A673 (cell line): ENCODE measurements around the gene NFATC3. TPM values are rescaled to one million over a fixed set of nuclear protein-coding genes. Genes with fewer than 3 reads are reported as not detected.
"Not testable (repeated sequence)": the region's sequence is repeated elsewhere in the genome, so short reads cannot be mapped to it uniquely, and the experiment has no call there.

Experiments
- BruUV-seq: library from RNA; stranded (reverse); fragments of 400-500 nt; replicated peaks from 2 replicates; lab custom pipeline; 2021; lab: Mats Ljungman, UMichigan
- CTCF ChIA-PET: fragments of 300-600 bp; sonication (Branson Sonifier 250); formaldehyde crosslinking; loops from one replicate; lab custom pipeline; 2022; ENCODE audit warnings: antibody characterized with exemption; lab: Charles Lee
- POLR2A ChIA-PET: fragments of 300-600 bp; sonication (Branson Sonifier 250); formaldehyde crosslinking; loops from one replicate; lab custom pipeline; 2022; ENCODE audit warnings: antibody characterized with exemption; ENCODE audit not compliant: low non-redundant PET; lab: Charles Lee
- DNase-seq: peaks from one replicate; pipeline ENCODE4 v3.0.0-alpha.2; 2015; ENCODE audit warnings: low spot score
- H3K27ac ChIP-seq: fragments of 200-600 bp; sonication (generic); 2 replicates; pipeline ENCODE4 v1.5.1; 2016; ENCODE audit warnings: mixed run types, low read depth, mild to moderate bottlenecking, mixed read lengths, antibody characterized with exemption, low read length; ENCODE audit not compliant: poor library complexity, severe bottlenecking
- H3K27me3 ChIP-seq: fragments of 200-600 bp; sonication (generic); replicated peaks from 2 replicates; pipeline ENCODE4 v1.6.1; 2017; ENCODE audit warnings: mixed run types, low read depth, mild to moderate bottlenecking, mixed read lengths, antibody characterized with exemption, low read length; ENCODE audit not compliant: insufficient read depth, poor library complexity
- H3K36me3 ChIP-seq: fragments of 200-600 bp; sonication (generic); 2 replicates; pipeline ENCODE4 v1.6.1; 2016; ENCODE audit warnings: mixed run types, mild to moderate bottlenecking, mixed read lengths, antibody characterized with exemption, low read length; ENCODE audit not compliant: insufficient read depth, poor library complexity, severe bottlenecking
- H3K4me1 ChIP-seq: fragments of 200-600 bp; sonication (generic); 2 replicates; pipeline ENCODE4 v1.6.1; 2017; ENCODE audit warnings: mixed run types, mild to moderate bottlenecking, mixed read lengths, antibody characterized with exemption, low read length; ENCODE audit not compliant: insufficient read depth, poor library complexity, severe bottlenecking
- H3K4me3 ChIP-seq: fragments of 200-600 bp; sonication (generic); 2 replicates; pipeline ENCODE4 v1.5.1; 2016; ENCODE audit warnings: low read depth, mixed run types, mild to moderate bottlenecking, mixed read lengths, low read length; ENCODE audit not compliant: poor library complexity, severe bottlenecking
- H3K9me3 ChIP-seq: fragments of 200-600 bp; sonication (generic); 2 replicates; pipeline ENCODE4 v1.6.1; 2016; ENCODE audit warnings: mixed run types, low read depth, mild to moderate bottlenecking, mixed read lengths, antibody characterized with exemption, low read length; ENCODE audit not compliant: poor library complexity, severe bottlenecking
- CTCF ChIP-seq: fragments of 300-800, 200-600 bp; sonication (generic); conservative IDR thresholded peaks from 2 replicates; pipeline ENCODE4 v1.5.1; 2017; ENCODE audit warnings: low read depth, mild to moderate bottlenecking, antibody characterized with exemption, low read length, moderate library complexity, mixed read lengths
- EZH2 ChIP-seq: fragments of 200-600 bp; sonication (generic); IDR thresholded peaks from 2 replicates; pipeline ENCODE4 v1.6.1; 2017; ENCODE audit warnings: borderline replicate concordance, low read depth, mild to moderate bottlenecking, mixed read lengths, antibody characterized with exemption, low read length; ENCODE audit not compliant: poor library complexity, severe bottlenecking
- intact Hi-C: fragments of 100-400 bp; cut with micrococcal nuclease; formaldehyde crosslinking; loops from one replicate; pipeline ENCODE4 v1.10.0; 2022; ENCODE audit not compliant: unreplicated experiment
- total RNA-seq: library from RNA; stranded (reverse); gene quantifications from 2 replicates; pipeline ENCODE4 v1.2.3, GENCODE V29; 2021

Gene NFATC3
- total RNA-seq, 1 experiment from 2014 or later: 56.0 TPM

GRCh38 chr16:68105611-68106010, 20.4 kb downstream of the NFATC3 start:
- H3K27me3 ChIP-seq: no peaks in the 10 kb centered on the region
- no peak for DNase-seq
- no peak for TF ChIP-seq EZH2
- TF ChIP-seq CTCF: no peak
- no peak overlapping the region for H3K27ac ChIP-seq
- CTCF ChIA-PET: no interaction called here
- BruUV-seq: no TSS peak
- H3K36me3 ChIP-seq: no peaks in the 10 kb centered on the region
- intact Hi-C loops: no loop called here
- H3K4me1 ChIP-seq: no peaks in the 10 kb centered on the region
- H3K4me3 ChIP-seq: no peak overlapping the region
- peaks cover 34% of the 10 kb centered on the region for H3K9me3 ChIP-seq
- POLR2A ChIA-PET: no interaction called here

GRCh38 chr16:68107230-68107928, 22.2 kb downstream of the NFATC3 start:
- CTCF ChIA-PET: interaction anchor here (0.7 kb wide), 1 partner anchor 1174 kb away, joined by 8 read pairs; no protein-coding TSS in a partner anchor
- H3K9me3 ChIP-seq: peaks cover 41% of the 10 kb centered on the region
- H3K36me3 ChIP-seq, H3K27ac ChIP-seq, H3K4me3 ChIP-seq, BruUV-seq, H3K4me1 ChIP-seq, intact Hi-C loops, H3K27me3 ChIP-seq, DNase-seq, POLR2A ChIA-PET: not testable (repeated sequence)

- H3K4me3 ChIP-seq, POLR2A ChIA-PET, H3K27me3 ChIP-seq, H3K36me3 ChIP-seq, BruUV-seq, H3K4me1 ChIP-seq, DNase-seq, H3K27ac ChIP-seq, intact Hi-C loops, CTCF ChIA-PET: not testable (repeated sequence)
- peaks cover 41% of the 10 kb centered on the region for H3K9me3 ChIP-seq
Measured at GRCh38 chr16:68109156-68109555, 24.0 kb downstream of the NFATC3 start.

GRCh38 chr16:68110611-68111010, 25.4 kb downstream of the NFATC3 start:
- H3K27me3 ChIP-seq, CTCF ChIA-PET, H3K4me1 ChIP-seq, DNase-seq, POLR2A ChIA-PET, BruUV-seq, H3K27ac ChIP-seq, H3K4me3 ChIP-seq, H3K36me3 ChIP-seq, intact Hi-C loops: not testable (repeated sequence)
- peaks cover 37% of the 10 kb centered on the region for H3K9me3 ChIP-seq
